Esophagus (tissue), 2 donors: ENCODE data around the gene GLP2R. TPM values are rescaled to one million over a fixed set of nuclear protein-coding genes. Genes with fewer than 3 reads are reported as not detected.

Experiments
- H3K27ac ChIP-seq, 2 donors: one replicate each; pipeline ENCODE4 v1.5.1; 2013; ENCODE audit warnings: low read depth in 2 of 2, mild to moderate bottlenecking in 2 of 2, inconsistent platforms in 1 of 2, low read length in 1 of 2, moderate library complexity in 1 of 2
- H3K27me3 ChIP-seq, 2 donors: one replicate each; pipeline ENCODE4 v1.6.1; 2013; ENCODE audit warnings: low read length in 2 of 2, control low read depth in 1 of 2, mild to moderate bottlenecking in 1 of 2; ENCODE audit not compliant: insufficient read depth in 2 of 2, control insufficient read depth in 1 of 2
- H3K36me3 ChIP-seq, 2 donors: one replicate each; pipeline ENCODE4 v1.6.1; 2013; ENCODE audit warnings: low read length in 1 of 2; ENCODE audit not compliant: control insufficient read depth in 2 of 2, insufficient read depth in 2 of 2
- H3K4me1 ChIP-seq, 2 donors: one replicate each; pipeline ENCODE4 v1.6.1; 2013; ENCODE audit warnings: low read length in 1 of 2; ENCODE audit not compliant: control insufficient read depth in 2 of 2, insufficient read depth in 2 of 2
- H3K4me3 ChIP-seq, 2 donors: one replicate each; pipeline ENCODE4 v1.5.1; 2013; ENCODE audit warnings: low read length in 2 of 2, mild to moderate bottlenecking in 2 of 2, low read depth in 1 of 2, moderate library complexity in 1 of 2
- H3K9me3 ChIP-seq, 2 donors: one replicate each; pipeline ENCODE4 v1.6.1; 2013; ENCODE audit warnings: mild to moderate bottlenecking in 2 of 2, low read depth in 1 of 2, low read length in 1 of 2, moderate library complexity in 1 of 2; ENCODE audit not compliant: control insufficient read depth in 2 of 2, insufficient read depth in 1 of 2
- WGBS, 2 donors: extraction: QIAGEN DNeasy Blood & Tissue Kit; methylation state at CpG; one replicate each; pipeline ENCODE4 v1.1.7; 2013; 5-methylcytosine and 5-hydroxymethylcytosine counted together
- polyA plus RNA-seq, 2 donors: library from polyadenylated mRNA; stranded (reverse); fragments of 200-250 nt; gene quantifications; one replicate each; pipeline ENCODE4 v1.2.3, GENCODE V29; 2013
- donor health status: healthy with polysubstance abuse.
- donor health status: Bipolar disorder and iron deficiency.

GLP2R gene
- polyA plus RNA-seq, 2 donors: 0.15 to 0.18 TPM

DNA sequence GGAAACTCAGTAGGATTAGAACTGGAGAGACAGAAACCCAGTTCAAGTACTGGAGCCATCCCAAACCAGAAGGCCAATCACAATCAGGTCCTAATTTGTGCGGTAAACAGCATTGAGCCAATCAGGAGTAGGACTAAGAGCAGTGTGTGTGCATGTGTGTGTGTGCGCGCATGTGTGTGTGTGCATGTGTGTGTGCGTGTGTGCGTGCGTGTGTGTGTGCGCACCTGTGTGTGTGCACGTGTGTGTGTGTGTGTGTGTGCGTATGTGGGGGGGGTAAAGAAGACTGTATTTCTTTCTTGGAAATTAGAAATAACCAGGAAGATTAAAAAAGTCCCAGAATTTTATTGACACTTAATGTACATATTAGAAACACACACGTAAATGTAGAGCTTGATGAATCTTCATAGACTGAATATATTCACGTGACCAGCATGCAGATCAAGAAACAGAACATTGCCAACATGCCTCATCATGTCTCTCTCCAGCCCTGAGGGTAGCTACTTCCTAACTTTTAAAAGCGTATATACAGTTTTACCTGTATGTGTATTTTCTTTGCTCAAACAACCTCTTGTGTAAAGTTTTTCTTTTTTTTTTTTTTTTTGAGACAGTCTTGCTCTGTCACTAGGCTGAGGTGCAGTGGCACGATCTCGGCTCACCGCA, 33.4 kb upstream of the GLP2R start:
- Histone ChIP-seq H3K27me3 (no peaks in the 10 kb centered on the region), H3K4me1 (no peaks in the 10 kb centered on the region), H3K36me3 (no peaks in the 10 kb centered on the region), H3K4me3 (no peak overlapping the region), H3K27ac (no peak overlapping the region), H3K9me3 (no peaks in the 10 kb centered on the region)
- 80 to 86% methylated on average over 15 of the region's 15 CpGs for WGBS, 2 donors

GRCh38 chr17:9798008-9798407, 27.7 kb upstream of the GLP2R start:
- Histone ChIP-seq H3K27ac (no peak overlapping the region), H3K4me3 (no peak overlapping the region), H3K4me1 (no peaks in the 10 kb centered on the region), H3K36me3 (no peaks in the 10 kb centered on the region), H3K9me3 (no peaks in the 10 kb centered on the region), H3K27me3 (no peaks in the 10 kb centered on the region)
- 69 to 76% methylated on average over 3 of the region's 3 CpGs for WGBS, 2 donors

- H3K9me3 ChIP-seq: no peaks in the 10 kb centered on the region
- H3K27ac ChIP-seq: no peak overlapping the region
- no peak overlapping the region for H3K4me3 ChIP-seq
- H3K36me3 ChIP-seq: no peaks in the 10 kb centered on the region
- no peaks in the 10 kb centered on the region for H3K27me3 ChIP-seq
- WGBS, 2 donors: 70 to 83% methylated on average over 7 of the region's 7 CpGs
- H3K4me1 ChIP-seq: no peaks in the 10 kb centered on the region
Observed at GRCh38 chr17:9798724-9799123, 27.0 kb upstream of the GLP2R start.

DNA sequence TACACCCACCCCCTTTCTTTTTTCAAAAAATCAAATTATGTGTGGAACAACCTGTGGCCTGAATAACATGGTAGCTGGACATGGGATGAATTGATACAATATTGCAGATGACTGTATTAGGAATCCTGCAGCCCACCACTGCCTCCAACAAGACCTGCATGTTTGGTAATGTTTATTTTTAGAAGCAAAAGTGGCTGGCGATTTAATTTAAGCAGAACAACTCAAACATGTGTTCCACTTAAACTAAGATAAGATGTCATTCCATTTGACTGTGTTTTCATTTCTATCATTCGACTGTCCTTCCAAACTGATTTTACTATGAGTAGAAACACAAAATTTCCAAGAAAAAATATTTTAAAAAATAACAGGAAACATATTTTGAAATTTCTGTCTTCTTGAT, 24.2 kb upstream of the GLP2R start:
- H3K4me3 ChIP-seq: no peak overlapping the region
- no peak overlapping the region for H3K27ac ChIP-seq
- H3K4me1 ChIP-seq: no peaks in the 10 kb centered on the region
- no peaks in the 10 kb centered on the region for H3K9me3 ChIP-seq
- no peaks in the 10 kb centered on the region for H3K36me3 ChIP-seq
- no peaks in the 10 kb centered on the region for H3K27me3 ChIP-seq
- WGBS, 2 donors: 65 to 66% methylated on average over 2 of the region's 2 CpGs

DNA sequence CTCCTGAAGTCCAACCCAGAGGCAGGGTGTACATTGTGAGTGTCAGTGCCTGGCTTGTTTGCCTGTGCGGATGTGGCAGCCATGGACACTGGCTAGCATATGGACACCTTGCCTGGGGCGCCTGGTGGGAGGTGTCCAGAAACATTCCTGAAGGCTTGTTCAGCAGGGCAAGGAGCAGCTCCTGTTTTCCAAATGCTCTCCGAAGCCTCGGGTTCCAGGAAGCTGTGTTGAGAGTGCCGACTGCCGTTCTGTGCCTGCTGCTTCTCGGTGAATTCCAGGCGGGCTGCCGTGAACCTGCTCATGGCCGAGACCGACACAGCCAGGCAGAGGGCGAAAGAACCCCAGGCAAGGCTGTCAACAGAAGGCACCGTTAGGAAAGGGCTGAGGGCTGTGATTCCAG, 23.4 kb upstream of the GLP2R start:
- H3K36me3 ChIP-seq: no peaks in the 10 kb centered on the region
- no peaks in the 10 kb centered on the region for H3K9me3 ChIP-seq
- H3K27ac ChIP-seq: no peak overlapping the region
- no peaks in the 10 kb centered on the region for H3K4me1 ChIP-seq
- no peaks in the 10 kb centered on the region for H3K27me3 ChIP-seq
- H3K4me3 ChIP-seq: no peak overlapping the region
- WGBS, 2 donors: 77 to 81% methylated on average over 13 of the region's 13 CpGs

DNA sequence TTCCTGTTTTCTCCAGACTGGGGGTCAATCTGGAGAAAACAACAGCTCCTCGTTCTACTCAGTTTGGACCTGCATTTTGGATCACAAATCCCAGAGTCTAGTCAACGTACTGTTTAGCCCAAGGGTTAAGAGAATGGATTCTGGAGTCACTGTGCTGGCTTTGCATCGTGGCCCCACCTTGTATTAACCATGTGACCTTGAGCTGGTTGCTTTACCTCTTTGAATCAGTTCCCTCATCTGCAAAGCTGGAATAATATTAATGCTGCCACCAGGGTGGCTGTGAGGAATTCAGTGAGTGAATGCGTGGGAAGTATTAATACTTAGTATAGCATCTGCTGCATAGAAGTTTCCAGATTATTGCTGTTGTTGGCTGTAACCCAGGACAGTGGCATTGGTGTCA, 23.0 kb upstream of the GLP2R start:
- Histone ChIP-seq H3K27me3 (no peaks in the 10 kb centered on the region), H3K4me1 (no peaks in the 10 kb centered on the region), H3K36me3 (no peaks in the 10 kb centered on the region), H3K9me3 (no peaks in the 10 kb centered on the region), H3K4me3 (no peak overlapping the region), H3K27ac (no peak overlapping the region)
- WGBS, 2 donors: 58 to 66% methylated on average over 4 of the region's 4 CpGs

DNA sequence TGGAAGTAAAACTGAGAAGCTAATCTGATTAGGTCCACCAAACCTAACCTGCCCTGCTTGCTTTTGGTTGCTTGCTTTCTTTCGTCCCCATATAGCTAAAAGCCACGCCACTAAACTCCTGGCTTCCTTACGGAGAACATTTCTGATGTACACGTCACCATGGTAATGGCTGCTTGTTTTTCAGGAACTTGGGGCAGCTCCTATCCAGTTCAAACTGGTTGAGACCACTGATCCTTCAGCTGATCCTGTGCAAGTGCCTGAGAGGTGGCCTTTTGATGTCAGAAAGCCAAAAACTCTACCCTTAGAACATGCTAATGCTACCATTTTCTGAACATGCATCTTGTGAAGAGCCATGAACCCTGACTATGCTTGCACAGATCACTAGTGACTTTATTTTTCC, 20.0 kb upstream of the GLP2R start:
- WGBS, 2 donors: 32 to 86% methylated on average over 4 of the region's 4 CpGs

GRCh38 chr17:9806699-9807098, 19.0 kb upstream of the GLP2R start:
- H3K27ac ChIP-seq: no peak overlapping the region
- H3K27me3 ChIP-seq: no peaks in the 10 kb centered on the region
- 72 to 76% methylated on average over 6 of the region's 6 CpGs for WGBS, 2 donors
- no peaks in the 10 kb centered on the region for H3K4me1 ChIP-seq
- H3K4me3 ChIP-seq: no peak overlapping the region
- H3K9me3 ChIP-seq: no peaks in the 10 kb centered on the region
- H3K36me3 ChIP-seq: no peaks in the 10 kb centered on the region

More for the DNA sequence above, 20.0 kb upstream of the GLP2R start:
- Histone ChIP-seq H3K4me1 (no peaks in the 10 kb centered on the region), H3K4me3 (no peak overlapping the region), H3K27me3 (no peaks in the 10 kb centered on the region), H3K9me3 (no peaks in the 10 kb centered on the region), H3K27ac (no peak overlapping the region), H3K36me3 (no peaks in the 10 kb centered on the region)

DNA sequence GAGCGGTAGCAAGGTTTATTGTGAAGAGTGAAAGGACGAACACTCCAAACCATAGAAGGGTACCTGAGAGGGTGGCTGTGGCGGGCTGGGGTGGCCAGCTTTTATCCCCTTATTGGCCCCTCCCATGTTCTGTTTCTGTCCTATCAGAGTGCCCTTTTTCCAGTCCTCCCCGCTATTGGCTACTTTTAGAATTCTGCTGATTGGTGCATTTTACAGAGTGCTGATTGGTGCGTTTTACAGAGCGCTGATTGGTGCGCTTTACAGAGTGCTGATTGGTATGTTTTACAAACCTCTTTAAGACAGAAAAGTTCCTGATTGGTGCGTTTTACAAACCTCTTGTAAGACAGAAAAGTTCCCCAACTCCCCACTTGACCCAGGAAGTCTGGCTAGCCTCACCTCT, 16.3 kb upstream of the GLP2R start:
- Histone ChIP-seq H3K27me3 (no peaks in the 10 kb centered on the region), H3K4me3 (no peak overlapping the region), H3K36me3 (no peaks in the 10 kb centered on the region), H3K27ac (no peak overlapping the region), H3K4me1 (no peaks in the 10 kb centered on the region), H3K9me3 (no peaks in the 10 kb centered on the region)
- 91 to 94% methylated on average over 8 of the region's 8 CpGs for WGBS, 2 donors

- 66 to 71% methylated on average over 4 of the region's 4 CpGs for WGBS, 2 donors
- no peak overlapping the region for H3K27ac ChIP-seq
- no peaks in the 10 kb centered on the region for H3K36me3 ChIP-seq
- no peaks in the 10 kb centered on the region for H3K9me3 ChIP-seq
- H3K4me1 ChIP-seq: no peaks in the 10 kb centered on the region
- no peak overlapping the region for H3K4me3 ChIP-seq
- H3K27me3 ChIP-seq: no peaks in the 10 kb centered on the region
Observed at GRCh38 chr17:9810100-9810949, 15.4 kb upstream of the GLP2R start.
